OCI-LY1 (cell line): ENCODE data around the gene CCL13.

Source experiments
- H2AFZ ChIP-seq: fragments of 200-600 bp; sonication (generic), shearing (Covaris generic); 2 replicates; pipeline ENCODE4 v1.6.0; 2014; ENCODE audit warnings: antibody characterized with exemption, mild to moderate bottlenecking, low read length
- H3F3A ChIP-seq: fragments of 200-600 bp; sonication (generic), shearing (Covaris generic); 2 replicates; pipeline ENCODE4 v1.6.0; 2014; ENCODE audit warnings: mild to moderate bottlenecking, antibody characterized with exemption, low read length, moderate library complexity; ENCODE audit not compliant: insufficient read depth
- H3K27ac ChIP-seq: fragments of 200-600 bp; sonication (generic); 2 replicates; pipeline ENCODE4 v1.5.1; 2014; ENCODE audit warnings: low read length, mixed run types, mild to moderate bottlenecking, low read depth; ENCODE audit not compliant: poor library complexity, severe bottlenecking
- H3K27me3 ChIP-seq: fragments of 200-600 bp; sonication (generic); 2 replicates; pipeline ENCODE4 v1.6.0; 2014; ENCODE audit warnings: antibody characterized with exemption, mild to moderate bottlenecking, low read length, moderate library complexity; ENCODE audit not compliant: insufficient read depth
- H3K36me3 ChIP-seq: fragments of 200-600 bp; sonication (generic); 2 replicates; pipeline ENCODE4 v1.6.1; 2014; ENCODE audit warnings: mild to moderate bottlenecking, antibody characterized with exemption, low read length, moderate library complexity, mixed read lengths; ENCODE audit not compliant: insufficient read depth
- H3K4me1 ChIP-seq: fragments of 200-600 bp; sonication (generic); 2 replicates; pipeline ENCODE4 v1.5.1; 2014; ENCODE audit warnings: mild to moderate bottlenecking, low read length, moderate library complexity; ENCODE audit not compliant: insufficient read depth, severe bottlenecking
- H3K4me2 ChIP-seq: fragments of 200-600 bp; sonication (generic), shearing (Covaris generic); 2 replicates; pipeline ENCODE4 v1.6.1; 2014; ENCODE audit warnings: low read length
- H3K4me3 ChIP-seq: fragments of 200-600 bp; sonication (generic); 2 replicates; pipeline ENCODE4 v1.5.1; 2014; ENCODE audit warnings: low read length, low read depth, mild to moderate bottlenecking, mixed read lengths; ENCODE audit not compliant: poor library complexity, severe bottlenecking
- H3K79me2 ChIP-seq: fragments of 200-600 bp; shearing (Covaris generic); 2 replicates; pipeline ENCODE4 v1.6.1; 2016; ENCODE audit warnings: mixed run types, low read length, mixed read lengths; ENCODE audit not compliant: insufficient read depth
- H3K9ac ChIP-seq: fragments of 200-600 bp; sonication (generic), shearing (Covaris generic); 2 replicates; pipeline ENCODE4 v1.6.1; 2014; ENCODE audit warnings: mild to moderate bottlenecking, low read length, mixed read lengths
- H3K9me2 ChIP-seq: fragments of 200-600 bp; sonication (generic), shearing (Covaris generic); 2 replicates; pipeline ENCODE4 v1.6.1; 2014; ENCODE audit warnings: low read depth, mild to moderate bottlenecking, low read length, mixed read lengths
- H3K9me3 ChIP-seq: fragments of 200-600 bp; shearing (Covaris generic); 2 replicates; pipeline ENCODE4 v1.6.1; 2014; ENCODE audit warnings: low read length, mixed read lengths
- H4K20me1 ChIP-seq: fragments of 200-600 bp; sonication (generic), shearing (Covaris generic); 2 replicates; pipeline ENCODE4 v1.6.0; 2016; ENCODE audit warnings: mild to moderate bottlenecking, low read length; ENCODE audit not compliant: insufficient read depth
- EZH2 ChIP-seq: fragments of 200-600 bp; sonication (generic), shearing (Covaris generic); IDR thresholded peaks from 2 replicates; pipeline ENCODE4 v1.8.0; 2017; ENCODE audit warnings: borderline replicate concordance, mixed run types, mild to moderate bottlenecking, antibody characterized with exemption, low read length, moderate library complexity, mixed read lengths
- TF ChIP-seq, protein P1 (sequence below): fragments of 200-600 bp; sonication (generic), shearing (Covaris generic); IDR thresholded peaks from 2 replicates; pipeline ENCODE4 v1.5.1; 2017; ENCODE audit warnings: mild to moderate bottlenecking, antibody characterized with exemption, low read length, moderate library complexity, mixed read lengths

The CCL13 gene

DNA sequence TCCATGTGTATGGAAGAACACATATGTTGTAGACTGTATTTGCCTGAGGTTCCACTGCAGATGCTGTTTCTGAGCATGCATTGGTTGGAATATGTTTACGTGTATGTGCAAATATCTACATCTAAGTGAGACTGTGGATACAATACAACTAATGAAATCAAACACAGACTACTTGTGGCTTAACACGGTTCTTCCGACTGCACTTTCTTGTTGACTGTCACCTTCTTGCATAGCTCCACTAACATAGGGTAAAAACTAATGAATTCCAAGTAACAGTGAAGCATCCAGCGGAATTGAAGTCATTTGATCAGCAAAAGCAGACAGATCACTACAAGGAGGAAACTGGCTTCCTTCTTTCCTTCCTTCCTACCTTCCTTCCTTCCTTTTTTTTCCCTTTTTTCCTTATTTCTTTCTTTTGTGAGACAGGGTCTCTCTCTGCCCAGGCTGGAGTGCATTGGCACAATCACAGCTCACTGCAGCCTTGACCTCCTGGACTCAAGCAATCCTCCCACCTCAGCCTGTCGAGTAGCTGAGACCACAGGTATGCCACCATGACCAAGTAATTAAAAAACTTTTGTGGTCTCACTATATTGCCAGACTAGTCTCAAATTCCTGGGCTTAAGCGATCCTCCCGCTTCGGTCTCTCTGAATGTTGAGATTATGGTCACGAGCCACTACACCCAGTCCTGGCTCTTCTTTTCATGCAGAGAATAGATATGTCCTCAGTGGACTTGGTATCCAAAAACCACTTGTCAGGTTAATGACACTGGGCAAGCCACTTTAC, 28.7 kb downstream of the CCL13 start:
- Histone ChIP-seq H3K9me2 (no peaks in the 10 kb centered on the region), H3K4me2 (no peak overlapping the region), H4K20me1 (no peaks in the 10 kb centered on the region), H2AFZ (no peak overlapping the region), H3K9ac (no peak overlapping the region), H3K9me3 (no peaks in the 10 kb centered on the region), H3K27ac (no peak overlapping the region), H3K4me1 (no peaks in the 10 kb centered on the region), H3K4me3 (no peak overlapping the region), H3K36me3 (no peaks in the 10 kb centered on the region), H3K79me2 (no peaks in the 10 kb centered on the region), H3F3A (no peaks in the 10 kb centered on the region), H3K27me3 (0 out of 2 replicates have a peak, but pooled peaks cover 5% of the 10 kb centered on the region)
- TF ChIP-seq, protein P1, sequence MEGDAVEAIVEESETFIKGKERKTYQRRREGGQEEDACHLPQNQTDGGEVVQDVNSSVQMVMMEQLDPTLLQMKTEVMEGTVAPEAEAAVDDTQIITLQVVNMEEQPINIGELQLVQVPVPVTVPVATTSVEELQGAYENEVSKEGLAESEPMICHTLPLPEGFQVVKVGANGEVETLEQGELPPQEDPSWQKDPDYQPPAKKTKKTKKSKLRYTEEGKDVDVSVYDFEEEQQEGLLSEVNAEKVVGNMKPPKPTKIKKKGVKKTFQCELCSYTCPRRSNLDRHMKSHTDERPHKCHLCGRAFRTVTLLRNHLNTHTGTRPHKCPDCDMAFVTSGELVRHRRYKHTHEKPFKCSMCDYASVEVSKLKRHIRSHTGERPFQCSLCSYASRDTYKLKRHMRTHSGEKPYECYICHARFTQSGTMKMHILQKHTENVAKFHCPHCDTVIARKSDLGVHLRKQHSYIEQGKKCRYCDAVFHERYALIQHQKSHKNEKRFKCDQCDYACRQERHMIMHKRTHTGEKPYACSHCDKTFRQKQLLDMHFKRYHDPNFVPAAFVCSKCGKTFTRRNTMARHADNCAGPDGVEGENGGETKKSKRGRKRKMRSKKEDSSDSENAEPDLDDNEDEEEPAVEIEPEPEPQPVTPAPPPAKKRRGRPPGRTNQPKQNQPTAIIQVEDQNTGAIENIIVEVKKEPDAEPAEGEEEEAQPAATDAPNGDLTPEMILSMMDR, result no peak
- TF ChIP-seq EZH2, result no peak

- TF ChIP-seq, protein P1, result no peak
- TF ChIP-seq EZH2, result no peak
- H3K9me2 ChIP-seq, result no peaks in the 10 kb centered on the region
- H3K79me2 ChIP-seq, result no peaks in the 10 kb centered on the region
- no peak overlapping the region for H3K4me3 ChIP-seq
- no peaks in the 10 kb centered on the region for H3K36me3 ChIP-seq
- no peaks in the 10 kb centered on the region for H3F3A ChIP-seq
- no peak overlapping the region for H3K27ac ChIP-seq
- no peak overlapping the region for H3K9ac ChIP-seq
- H3K9me3 ChIP-seq, result no peaks in the 10 kb centered on the region
- no peaks in the 10 kb centered on the region for H3K4me1 ChIP-seq
- no peaks in the 10 kb centered on the region for H4K20me1 ChIP-seq
- H3K4me2 ChIP-seq, result no peak overlapping the region
- H2AFZ ChIP-seq, result no peak overlapping the region
- 0 out of 2 replicates have a peak, but pooled peaks cover 5% of the 10 kb centered on the region for H3K27me3 ChIP-seq
Observed at GRCh38 chr17:34386343-34386696, 30.0 kb downstream of the CCL13 start.

- H3K4me2 ChIP-seq, result no peak overlapping the region
- no peaks in the 10 kb centered on the region for H3K79me2 ChIP-seq
- H3K9me3 ChIP-seq, result no peaks in the 10 kb centered on the region
- TF ChIP-seq, protein P1, result no peak
- no peak for TF ChIP-seq EZH2
- H3K9ac ChIP-seq, result no peak overlapping the region
- no peak overlapping the region for H2AFZ ChIP-seq
- no peaks in the 10 kb centered on the region for H3K4me1 ChIP-seq
- H4K20me1 ChIP-seq, result no peaks in the 10 kb centered on the region
- H3K27ac ChIP-seq, result no peak overlapping the region
- H3K4me3 ChIP-seq, result no peak overlapping the region
- no peaks in the 10 kb centered on the region for H3F3A ChIP-seq
- 0 out of 2 replicates have a peak, but pooled peaks cover 5% of the 10 kb centered on the region for H3K27me3 ChIP-seq
- no peaks in the 10 kb centered on the region for H3K9me2 ChIP-seq
- no peaks in the 10 kb centered on the region for H3K36me3 ChIP-seq
Observed at GRCh38 chr17:34386697-34387550, 30.6 kb downstream of the CCL13 start.
